ENCODE results near the gene RIOX2. TPM values are rescaled to one million over a fixed set of nuclear protein-coding genes. Genes with fewer than 3 reads are reported as not detected.

The RIOX2 gene
- total RNA-seq, 1 donor from 2014 or later: 20.2 TPM

DNA sequence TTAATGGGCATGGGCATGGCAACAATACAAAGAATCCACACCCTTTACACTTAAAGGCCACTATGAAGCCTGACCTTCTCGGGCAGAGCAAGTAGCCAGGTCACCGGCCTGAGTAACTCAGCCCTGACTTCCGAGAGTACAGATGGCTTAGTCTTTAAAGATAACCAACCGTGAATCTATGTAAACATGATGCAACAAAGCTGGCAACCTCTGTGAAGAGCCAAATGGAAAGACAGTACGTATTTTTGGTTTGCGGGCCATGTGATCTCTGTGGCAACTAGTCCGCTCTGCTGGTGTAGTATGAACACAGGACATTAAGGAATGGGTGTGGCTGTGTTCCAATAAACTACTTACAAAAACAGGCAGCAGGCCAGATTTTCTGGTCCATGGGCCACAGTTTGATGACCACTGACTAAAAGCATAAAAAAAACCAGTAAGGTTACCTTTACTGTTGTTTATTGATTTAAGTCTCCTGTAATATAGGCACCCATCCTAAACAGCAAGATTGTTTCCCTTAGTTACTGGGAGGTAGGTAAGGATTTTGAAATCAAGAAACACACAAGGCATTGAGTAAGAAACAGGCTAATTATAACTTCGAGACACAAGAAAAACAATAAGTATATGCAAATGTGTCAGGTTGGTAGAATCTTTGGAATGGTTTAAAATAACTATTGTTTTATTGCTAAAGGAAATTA lies 14.5 kb downstream of the RIOX2 start:
- Mint-ChIP-seq H3K27ac (ENCODE audit: unreplicated experiment) (no peak overlapping the region), H3K27me3 (ENCODE audit: low read depth, unreplicated experiment) (no peaks in the 10 kb centered on the region), H3K9me3 (ENCODE audit: unreplicated experiment) (no peaks in the 10 kb centered on the region), H3K36me3 (ENCODE audit: low read depth, unreplicated experiment) (peaks cover 8% of the 10 kb centered on the region), H3K4me3 (ENCODE audit: unreplicated experiment) (no peak overlapping the region), H3K4me1 (ENCODE audit: low read depth, unreplicated experiment) (no peaks in the 10 kb centered on the region)
- Histone ChIP-seq H3K27me3 (ENCODE audit: insufficient read depth, low read length) (no peaks in the 10 kb centered on the region), H3K4me2 (ENCODE audit: low read length) (no peak overlapping the region), H3K27ac (ENCODE audit: low read depth, low read length) (no peak overlapping the region), H3K4me3 (ENCODE audit: insufficient read depth, low read depth, low read length) (no peak overlapping the region), H4K20me1 (ENCODE audit: insufficient read depth, low read length) (peaks cover 22% of the 10 kb centered on the region), H3K79me2 (ENCODE audit: insufficient read depth, low read length) (peaks cover 13% of the 10 kb centered on the region), H3K9ac (ENCODE audit: low read length) (no peak overlapping the region), H3K4me1 (ENCODE audit: insufficient read depth, low read length) (peaks cover 10% of the 10 kb centered on the region), H3K9me3 (ENCODE audit: insufficient read depth, low read depth, low read length) (no peaks in the 10 kb centered on the region), H2AFZ (ENCODE audit: low read depth, low read length) (no peak overlapping the region), H3K36me3 (ENCODE audit: insufficient read depth, low read length) (peaks cover 17% of the 10 kb centered on the region)
- FAIRE-seq (no peak), DNase-seq (ENCODE audit: low read depth) (no peak)
- no peak for TF ChIP-seq EZH2 (IDR thresholded peaks at IDR 0.05; ENCODE audit: insufficient read depth, low read length)
- TF ChIP-seq, protein P1, sequence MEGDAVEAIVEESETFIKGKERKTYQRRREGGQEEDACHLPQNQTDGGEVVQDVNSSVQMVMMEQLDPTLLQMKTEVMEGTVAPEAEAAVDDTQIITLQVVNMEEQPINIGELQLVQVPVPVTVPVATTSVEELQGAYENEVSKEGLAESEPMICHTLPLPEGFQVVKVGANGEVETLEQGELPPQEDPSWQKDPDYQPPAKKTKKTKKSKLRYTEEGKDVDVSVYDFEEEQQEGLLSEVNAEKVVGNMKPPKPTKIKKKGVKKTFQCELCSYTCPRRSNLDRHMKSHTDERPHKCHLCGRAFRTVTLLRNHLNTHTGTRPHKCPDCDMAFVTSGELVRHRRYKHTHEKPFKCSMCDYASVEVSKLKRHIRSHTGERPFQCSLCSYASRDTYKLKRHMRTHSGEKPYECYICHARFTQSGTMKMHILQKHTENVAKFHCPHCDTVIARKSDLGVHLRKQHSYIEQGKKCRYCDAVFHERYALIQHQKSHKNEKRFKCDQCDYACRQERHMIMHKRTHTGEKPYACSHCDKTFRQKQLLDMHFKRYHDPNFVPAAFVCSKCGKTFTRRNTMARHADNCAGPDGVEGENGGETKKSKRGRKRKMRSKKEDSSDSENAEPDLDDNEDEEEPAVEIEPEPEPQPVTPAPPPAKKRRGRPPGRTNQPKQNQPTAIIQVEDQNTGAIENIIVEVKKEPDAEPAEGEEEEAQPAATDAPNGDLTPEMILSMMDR (IDR thresholded peaks at IDR 0.05; ENCODE audit: insufficient read depth, low read depth, low read length): no peak

DNA sequence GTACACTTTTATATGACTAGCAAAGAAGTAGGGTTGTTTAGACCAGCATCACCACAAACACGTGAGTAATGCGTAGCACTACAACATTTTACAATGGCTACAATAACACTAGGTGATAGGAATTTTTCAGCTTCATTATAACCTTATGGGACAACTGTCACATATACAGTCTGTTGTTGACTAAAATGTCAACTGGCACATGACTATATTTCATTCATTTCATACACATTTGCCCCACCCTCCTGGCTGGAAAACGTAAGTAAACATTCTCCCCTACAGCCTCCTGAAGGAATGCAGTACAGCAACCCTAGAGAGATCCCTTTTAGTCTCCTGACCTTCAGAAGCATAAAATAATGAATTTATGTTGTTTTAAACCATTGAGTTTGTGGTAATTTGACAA lies 16.2 kb downstream of the RIOX2 start:
- DNase-seq (ENCODE audit: low read depth): no peak
- Histone ChIP-seq H3K27ac (ENCODE audit: low read depth, low read length) (no peak overlapping the region), H3K27me3 (ENCODE audit: insufficient read depth, low read length) (no peaks in the 10 kb centered on the region), H3K4me1 (ENCODE audit: insufficient read depth, low read length) (peaks cover 10% of the 10 kb centered on the region), H3K9ac (ENCODE audit: low read length) (no peak overlapping the region), H3K79me2 (ENCODE audit: insufficient read depth, low read length) (peaks cover 2% of the 10 kb centered on the region), H3K4me3 (ENCODE audit: insufficient read depth, low read depth, low read length) (no peak overlapping the region), H2AFZ (ENCODE audit: low read depth, low read length) (no peak overlapping the region), H3K4me2 (ENCODE audit: low read length) (no peak overlapping the region), H3K9me3 (ENCODE audit: insufficient read depth, low read depth, low read length) (no peaks in the 10 kb centered on the region), H3K36me3 (ENCODE audit: insufficient read depth, low read length) (peaks cover 16% of the 10 kb centered on the region), H4K20me1 (ENCODE audit: insufficient read depth, low read length) (peaks cover 12% of the 10 kb centered on the region)
- no peak for FAIRE-seq
- no peaks in the 10 kb centered on the region for H3K9me3 Mint-ChIP-seq (ENCODE audit: unreplicated experiment)
- H3K27me3 Mint-ChIP-seq (ENCODE audit: low read depth, unreplicated experiment): no peaks in the 10 kb centered on the region
- TF ChIP-seq, protein P1 (IDR thresholded peaks at IDR 0.05; ENCODE audit: insufficient read depth, low read depth, low read length): no peak
- H3K4me1 Mint-ChIP-seq (ENCODE audit: low read depth, unreplicated experiment): no peaks in the 10 kb centered on the region
- peaks cover 8% of the 10 kb centered on the region for H3K36me3 Mint-ChIP-seq (ENCODE audit: low read depth, unreplicated experiment)
- H3K4me3 Mint-ChIP-seq (ENCODE audit: unreplicated experiment): no peak overlapping the region
- H3K27ac Mint-ChIP-seq (ENCODE audit: unreplicated experiment): no peak overlapping the region

DNA sequence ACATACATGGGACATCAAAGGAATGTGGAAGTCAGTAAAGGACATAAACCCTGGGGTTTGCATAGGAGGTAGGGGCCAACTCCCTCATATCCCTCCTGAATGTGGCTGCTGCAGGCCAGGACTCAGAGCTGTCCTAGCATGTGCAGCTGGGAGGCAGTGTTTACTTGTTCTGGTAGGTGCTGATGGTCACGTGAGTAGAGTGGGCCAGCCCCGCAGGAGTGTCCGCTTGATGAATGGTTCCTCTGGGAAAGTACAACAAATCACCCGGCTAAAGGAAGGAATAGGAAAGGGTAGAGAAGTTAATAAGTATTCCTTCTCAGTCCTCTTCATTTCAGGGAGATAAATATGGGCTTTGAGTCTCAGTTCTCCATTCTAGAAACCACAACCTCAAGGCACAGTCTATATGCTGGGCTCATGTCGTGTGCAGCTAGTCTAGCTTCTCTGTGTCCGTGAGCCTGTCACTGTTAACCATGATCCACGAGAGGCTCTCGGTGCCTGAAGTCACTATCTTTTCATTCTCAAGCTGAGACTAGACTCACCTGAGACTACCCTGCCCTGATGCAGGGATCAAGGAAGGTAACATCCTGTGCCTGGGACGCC lies 17.9 kb downstream of the RIOX2 start:
- Histone ChIP-seq H3K27ac (ENCODE audit: low read depth, low read length) (no peak overlapping the region), H3K9me3 (ENCODE audit: insufficient read depth, low read depth, low read length) (no peaks in the 10 kb centered on the region), H3K4me3 (ENCODE audit: insufficient read depth, low read depth, low read length) (no peak overlapping the region), H3K79me2 (ENCODE audit: insufficient read depth, low read length) (no peaks in the 10 kb centered on the region), H3K27me3 (ENCODE audit: insufficient read depth, low read length) (no peaks in the 10 kb centered on the region), H4K20me1 (ENCODE audit: insufficient read depth, low read length) (peaks cover 12% of the 10 kb centered on the region), H3K36me3 (ENCODE audit: insufficient read depth, low read length) (peaks cover 30% of the 10 kb centered on the region), H3K4me2 (ENCODE audit: low read length) (no peak overlapping the region), H3K9ac (ENCODE audit: low read length) (no peak overlapping the region), H3K4me1 (ENCODE audit: insufficient read depth, low read length) (peaks cover 10% of the 10 kb centered on the region), H2AFZ (ENCODE audit: low read depth, low read length) (no peak overlapping the region)
- TF ChIP-seq, protein P1 (IDR thresholded peaks at IDR 0.05; ENCODE audit: insufficient read depth, low read depth, low read length): no peak
- TF ChIP-seq EZH2 (IDR thresholded peaks at IDR 0.05; ENCODE audit: insufficient read depth, low read length): no peak
- Mint-ChIP-seq H3K4me1 (ENCODE audit: low read depth, unreplicated experiment) (no peaks in the 10 kb centered on the region), H3K27ac (ENCODE audit: unreplicated experiment) (no peak overlapping the region), H3K4me3 (ENCODE audit: unreplicated experiment) (no peak overlapping the region), H3K27me3 (ENCODE audit: low read depth, unreplicated experiment) (no peaks in the 10 kb centered on the region), H3K36me3 (ENCODE audit: low read depth, unreplicated experiment) (peaks cover 12% of the 10 kb centered on the region), H3K9me3 (ENCODE audit: unreplicated experiment) (no peaks in the 10 kb centered on the region)
- FAIRE-seq (no peak), DNase-seq (ENCODE audit: low read depth) (no peak)
